ENCODE measurements around the gene ANKRD45.
"Not testable (repeated sequence)": the region's sequence is repeated elsewhere in the genome, so short reads cannot be mapped to it uniquely, and the experiment has no call there.

Gene ANKRD45

GRCh38 chr1:173642450-173643139 lies 27.1 kb downstream of the ANKRD45 start:
- DNase-seq (ENCODE audit: low spot score), result not testable (repeated sequence)

GRCh38 chr1:173639102-173639501 lies 30.5 kb downstream of the ANKRD45 start:
- DNase-seq (ENCODE audit: low spot score), result no peak

GRCh38 chr1:173638043-173639021 lies 31.3 kb downstream of the ANKRD45 start:
- no peak for DNase-seq (ENCODE audit: low spot score)

DNA sequence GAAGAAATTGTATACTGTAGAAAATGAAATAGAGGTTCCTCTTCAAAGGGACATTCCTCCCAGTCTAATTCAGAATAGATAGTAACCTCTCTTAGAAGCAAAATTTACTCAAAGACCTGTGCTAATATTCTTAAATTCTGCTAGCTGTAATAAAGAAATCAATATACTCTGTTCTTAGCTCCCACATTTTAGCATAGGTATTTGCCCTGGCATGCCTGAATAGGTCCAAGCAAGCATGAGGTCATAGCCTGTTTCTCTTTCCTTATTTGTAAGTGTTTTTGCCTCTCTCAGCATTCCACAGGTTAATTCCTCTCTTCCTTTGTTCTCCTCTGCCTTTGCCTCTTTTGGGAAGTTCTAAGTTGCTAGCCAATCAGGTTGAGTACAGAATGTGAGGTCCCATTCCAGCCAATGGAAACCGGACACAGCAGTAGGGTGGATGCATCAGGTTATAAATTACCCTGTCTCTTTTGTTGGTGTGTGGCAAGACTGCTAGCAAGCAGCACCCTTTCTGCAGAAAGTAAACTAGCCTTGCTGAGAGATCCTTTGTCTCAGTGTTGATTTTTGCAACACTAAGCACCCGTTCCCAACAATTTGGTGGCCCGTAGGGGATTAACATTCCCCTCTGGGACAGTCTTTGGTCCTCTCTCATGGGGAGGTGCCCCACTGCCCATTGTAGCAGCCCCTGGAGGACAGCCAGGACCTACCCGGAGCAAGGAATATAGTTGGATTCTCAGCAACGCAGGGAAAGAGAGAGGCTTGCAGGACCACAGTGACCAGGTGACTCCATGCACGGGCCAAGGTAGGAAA lies 32.2 kb downstream of the ANKRD45 start:
- not testable (repeated sequence) for DNase-seq (ENCODE audit: low spot score)

GRCh38 chr1:173635116-173635515 lies 34.5 kb downstream of the ANKRD45 start, which contains the start of gene TEX50:
TEX50 (plus strand) TSS chr1:173635338; CDS start chr1:173635522, 184 bp downstream.
- no peak for DNase-seq (ENCODE audit: low spot score)

GRCh38 chr1:173628888-173629287 lies 40.8 kb downstream of the ANKRD45 start:
- no peak for DNase-seq (ENCODE audit: low spot score)

DNA sequence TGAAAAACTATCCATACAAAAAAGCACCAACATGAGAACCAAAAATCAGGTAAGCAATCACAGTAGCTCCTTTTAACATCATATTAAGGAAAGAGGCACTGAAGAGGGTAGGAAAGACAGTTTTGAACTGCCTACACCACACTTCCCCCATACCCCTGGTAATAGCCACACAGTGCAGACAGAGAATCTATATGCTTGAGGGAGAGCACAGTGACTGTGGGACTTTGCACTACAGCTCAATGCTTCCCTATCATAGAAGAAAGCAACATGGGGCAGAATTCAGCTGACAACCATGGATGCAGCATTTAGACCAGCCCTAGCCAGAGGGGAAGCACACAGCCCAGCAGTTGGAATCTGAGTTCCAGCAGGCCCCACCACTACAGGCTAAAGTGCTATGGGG lies 42.4 kb downstream of the ANKRD45 start:
- DNase-seq (ENCODE audit: low spot score), result no peak

GRCh38 chr1:173616859-173617258 lies 52.8 kb downstream of the ANKRD45 start:
- peak; percentile 2 for DNase-seq (ENCODE audit: low spot score)

- not testable (repeated sequence) for DNase-seq (ENCODE audit: low spot score)
These were observed 56.6 kb downstream of the ANKRD45 start for GRCh38 chr1:173613086-173613485.

DNA sequence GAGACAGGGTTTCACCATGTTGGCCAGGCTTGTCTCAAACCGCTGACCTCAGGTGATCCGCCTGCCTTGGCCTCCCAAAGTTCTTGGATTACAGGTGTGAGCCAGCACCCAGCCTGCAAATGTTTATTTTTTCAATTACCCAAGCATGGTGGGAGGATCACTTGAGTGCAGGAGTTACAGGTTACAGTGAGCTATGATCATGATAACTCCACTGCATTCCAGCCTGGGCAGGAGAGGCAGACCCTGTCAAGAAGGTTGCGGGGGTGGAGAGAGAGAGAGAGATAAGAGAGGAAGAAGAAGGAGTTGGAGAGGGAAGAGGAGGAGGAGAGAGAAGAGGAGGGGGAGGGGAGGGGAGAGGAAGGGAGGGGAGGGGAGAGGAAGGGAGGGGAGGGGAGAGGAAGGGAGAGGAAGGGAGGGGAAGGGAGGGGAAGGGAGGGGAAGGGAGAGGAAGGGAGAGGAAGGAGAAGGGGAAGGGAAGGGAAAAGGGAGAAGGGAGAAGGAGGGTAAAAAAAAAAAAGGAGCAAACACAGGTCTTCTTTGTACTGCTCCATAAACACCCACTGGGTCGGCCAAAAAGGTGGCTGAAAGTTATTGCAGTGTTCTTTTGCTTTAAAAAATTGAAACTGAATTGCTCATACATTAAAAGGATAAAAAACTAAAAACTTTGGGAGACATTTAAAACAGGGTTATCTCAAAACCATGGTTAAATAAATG lies 61.0 kb downstream of the ANKRD45 start:
- no peak for DNase-seq (ENCODE audit: low spot score)

DNA sequence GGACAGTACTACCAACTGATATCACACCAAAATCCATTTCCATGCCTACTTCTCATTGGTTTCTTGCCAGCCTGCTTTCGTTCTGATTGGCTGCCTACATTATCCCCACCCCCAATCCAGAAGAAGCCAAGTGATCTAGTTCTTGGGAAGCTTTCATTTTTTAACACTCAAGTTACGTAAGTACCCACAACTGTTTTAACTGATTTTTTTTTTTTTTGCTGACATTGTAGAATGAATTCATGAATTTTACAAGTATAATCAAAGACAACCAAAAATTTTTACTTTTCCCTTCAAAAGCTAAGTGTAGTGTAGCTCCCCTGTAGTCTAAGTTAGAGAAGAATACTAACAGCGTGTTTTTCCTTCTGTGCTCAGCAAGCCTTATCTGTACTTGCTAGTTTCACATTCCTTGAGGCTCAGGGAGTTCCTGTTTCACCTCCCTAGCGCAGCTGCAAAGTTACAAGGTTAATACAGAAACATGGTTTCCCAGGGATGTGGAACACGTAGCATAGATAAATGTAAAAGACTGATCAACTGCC lies 66.5 kb downstream of the ANKRD45 start, which contains the start of gene SLC9C2:
Gene SLC9C2 (minus strand): TSS at position 17 of the 536 bp plus-strand sequence. CDS start 1,296 bp downstream, outside the sequence.
- DNase-seq (ENCODE audit: low spot score), result no peak

GRCh38 chr1:173601588-173601987 lies 68.1 kb downstream of the ANKRD45 start:
- no peak for DNase-seq (ENCODE audit: low spot score)

DNA sequence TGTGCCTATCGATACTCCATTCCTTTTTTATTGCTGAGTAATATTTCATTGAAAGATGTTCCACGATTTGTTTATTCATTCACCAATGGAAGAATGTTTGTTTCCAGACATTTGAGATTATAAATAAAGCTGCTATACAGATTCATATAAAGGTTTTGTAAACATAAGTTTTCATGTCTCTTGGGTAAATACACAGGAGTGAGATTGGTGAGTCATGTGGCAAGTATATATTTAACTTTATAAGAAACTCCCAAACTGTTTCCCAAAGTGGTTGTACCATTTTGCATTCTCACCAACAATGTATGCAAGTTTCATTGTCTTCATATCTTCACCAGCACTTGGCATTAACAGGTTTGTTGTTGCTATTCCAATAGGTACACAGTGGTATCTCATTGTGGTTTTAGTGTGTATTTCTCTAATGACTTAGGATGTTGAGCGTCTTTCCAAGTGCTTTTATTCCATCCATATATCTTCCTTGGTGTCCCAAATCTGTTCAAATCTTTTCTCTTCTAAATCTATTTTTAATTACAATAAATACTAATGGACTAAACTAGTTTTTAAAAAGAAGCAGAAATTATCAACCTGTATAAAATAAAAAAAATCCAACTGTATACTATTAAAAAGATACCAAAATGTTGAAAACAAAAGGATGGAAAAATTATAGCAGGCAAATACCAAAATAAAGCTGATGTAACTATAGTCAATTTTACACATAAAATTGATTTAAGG lies 73.4 kb downstream of the ANKRD45 start:
- DNase-seq (ENCODE audit: low spot score), result no peak

DNA sequence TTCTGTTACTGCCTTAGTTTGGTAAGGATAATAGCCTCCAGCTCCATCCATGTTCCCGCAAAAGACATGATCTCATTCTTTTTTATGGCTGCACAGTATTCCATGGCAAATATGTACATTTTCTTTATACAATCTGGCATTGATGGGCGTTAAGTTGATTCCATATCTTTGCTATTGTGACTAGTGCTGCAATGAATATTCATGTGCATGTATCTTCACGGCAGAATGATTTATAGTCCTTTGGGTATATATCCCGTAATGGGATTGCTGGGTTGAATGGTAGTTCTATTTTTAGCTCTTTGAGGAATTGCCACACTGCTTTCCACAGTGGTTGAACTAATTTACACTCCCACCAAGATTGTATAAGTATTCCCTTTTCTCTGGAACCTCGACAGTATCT lies 78.5 kb downstream of the ANKRD45 start:
- DNase-seq (ENCODE audit: low spot score), result not testable (repeated sequence)

- no peak for DNase-seq (ENCODE audit: low spot score)
These were observed 79.1 kb downstream of the ANKRD45 start for GRCh38 chr1:173590557-173590956.

- peak; percentile 53 for DNase-seq (ENCODE audit: low spot score)
These were observed 88.1 kb downstream of the ANKRD45 start for GRCh38 chr1:173581383-173582079.

- DNase-seq (ENCODE audit: low spot score), result no peak
These were observed 89.0 kb downstream of the ANKRD45 start for GRCh38 chr1:173580658-173581057.

DNA sequence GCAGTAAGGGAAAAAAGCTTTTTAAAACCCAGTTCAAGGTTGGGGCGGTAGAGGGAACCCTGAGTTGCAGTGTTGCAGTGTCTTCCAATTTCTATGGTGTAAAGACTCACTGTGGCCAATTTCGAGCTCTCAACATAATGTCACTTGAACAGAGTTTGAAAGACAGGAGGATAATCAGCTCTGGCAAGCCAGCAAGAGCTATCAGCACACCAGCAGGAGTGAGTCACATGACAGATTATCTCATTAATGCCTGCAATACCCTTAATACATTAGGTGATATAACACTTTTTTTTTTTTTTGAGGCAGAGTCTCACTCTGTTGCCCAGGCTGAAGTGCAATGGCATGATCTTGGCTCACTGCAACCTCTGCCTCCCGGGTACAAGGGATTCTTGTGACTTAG lies 89.6 kb downstream of the ANKRD45 start:
- no peak for DNase-seq (ENCODE audit: low spot score)

- no peak for DNase-seq (ENCODE audit: low spot score)
These were observed 96.1 kb downstream of the ANKRD45 start for GRCh38 chr1:173573596-173573995.

All from activated CD4-positive, alpha-beta T cell treated with anti-CD3 and anti-CD28 coated beads, Interleukin-2, Interleukin-4, amounts not matched to agents 100 ng/mL and 50 ng/mL, durations not matched to agents 16 hours and 8 hours (primary cell).